H1 (cell line): ENCODE results near the gene SRSF9. TPM values are rescaled to one million over a fixed set of nuclear protein-coding genes. Genes with fewer than 3 reads are reported as not detected.

Experiments
- ASH2L ChIP-seq: fragments of 200-600, 300-600 bp; sonication (generic); IDR thresholded peaks from one replicate; pipeline ENCODE4 v1.7.1; 2017; ENCODE audit warnings: low read length
- CBX8 ChIP-seq: fragments of 300-800, 300-1000 bp; sonication (generic); IDR thresholded peaks from 2 replicates; pipeline ENCODE4 v1.7.1; 2016; ENCODE audit warnings: low read depth, low read length, borderline replicate concordance
- CHD2 ChIP-seq: IDR thresholded peaks from 2 replicates; pipeline ENCODE4 v1.6.1; 2012; ENCODE audit warnings: low read length, improper control_type of control experiment
- CREB1 ChIP-seq: IDR thresholded peaks from 2 replicates; pipeline ENCODE4 v1.6.1; 2012; ENCODE audit warnings: inconsistent platforms
- EP300 ChIP-seq, 2 experiments: IDR thresholded peaks; 1 replicate in 1 of 2; 2 replicates in 1 of 2; pipeline ENCODE4 v1.6.1; 2011 to 2012; ENCODE audit warnings: low read depth in 2 of 2, low read length in 2 of 2, mild to moderate bottlenecking in 2 of 2, borderline replicate concordance in 1 of 2, inconsistent platforms in 1 of 2, moderate library complexity in 1 of 2
- HDAC2 ChIP-seq, 2 experiments: fragments of 300-600 bp in 1 of 2; sonication (generic) in 1 of 2; IDR thresholded peaks; 2 replicates each; pipeline ENCODE4 v1.6.1; 2011 to 2012; ENCODE audit warnings: low read depth in 2 of 2, low read length in 2 of 2, mild to moderate bottlenecking in 2 of 2, moderate library complexity in 2 of 2, borderline replicate concordance in 1 of 2, inconsistent platforms in 1 of 2
- JUND ChIP-seq: IDR thresholded peaks from 2 replicates; pipeline ENCODE4 v1.6.1; 2011; ENCODE audit warnings: mild to moderate bottlenecking, improper control_type of control experiment, low read length
- KDM4A ChIP-seq: IDR thresholded peaks from one replicate; pipeline ENCODE4 v1.7.1; 2012; ENCODE audit warnings: low read depth, mild to moderate bottlenecking, moderate library complexity, low read length, inconsistent platforms; ENCODE audit not compliant: severe bottlenecking
- PHF8 ChIP-seq: fragments of 200-600 bp; sonication (generic); conservative IDR thresholded peaks from 2 replicates; pipeline ENCODE4 v1.7.1; 2012; ENCODE audit warnings: low read depth, mild to moderate bottlenecking, inconsistent platforms, low read length, moderate library complexity
- POLR2AphosphoS5 ChIP-seq: IDR thresholded peaks from 2 replicates; pipeline ENCODE4 v1.6.1; 2011; ENCODE audit warnings: low read depth, low read length
- RAD21 ChIP-seq, 2 experiments: IDR thresholded peaks in 1 of 2; conservative IDR thresholded peaks in 1 of 2; 2 replicates each; pipeline ENCODE4 v1.6.1; 2011; ENCODE audit warnings: low read depth in 2 of 2, low read length in 2 of 2, improper control_type of control experiment in 1 of 2, inconsistent platforms in 1 of 2, mild to moderate bottlenecking in 1 of 2, moderate library complexity in 1 of 2
- RBBP5 ChIP-seq: IDR thresholded peaks from 2 replicates; pipeline ENCODE4 v1.7.1; 2012; ENCODE audit warnings: low read depth, mild to moderate bottlenecking, inconsistent platforms, low read length, moderate library complexity, borderline replicate concordance
- RFX5 ChIP-seq: IDR thresholded peaks from 2 replicates; pipeline ENCODE4 v1.6.1; 2011; ENCODE audit warnings: low read depth, low read length, improper control_type of control experiment, borderline replicate concordance
- TAF1 ChIP-seq: IDR thresholded peaks from 2 replicates; pipeline ENCODE4 v1.6.1; 2011; ENCODE audit warnings: mild to moderate bottlenecking, low read depth, low read length
- polyA plus RNA-seq, 7 experiments: library from polyadenylated mRNA; depleted of rRNA in 3 of 7; stranded (reverse) in 5 of 7; unstranded in 2 of 7; fragments of >200 nt in 5 of 7; fragments of 200-250 nt in 2 of 7; gene quantifications; 1 replicate in 5 of 7; 2 replicates in 1 of 7; 4 replicates in 1 of 7; pipeline versions ENCODE4 v1.2.1 to v1.2.3, GENCODE V29; 2011 to 2013; ENCODE audit warnings: missing spikeins in 2 of 7, mixed read lengths in 2 of 7
- total RNA-seq: library from RNA; stranded (reverse); fragmentation: NEBNext Ultra II Directional; extraction: Animal tissue kit (Norgen Biotek cat#: 25700); gene quantifications from 2 replicates; pipeline ENCODE4 v1.2.1, GENCODE V29; 2021
- TF ChIP-seq, protein P1 (sequence below): IDR thresholded peaks from 2 replicates; pipeline ENCODE4 v1.6.1; 2011; ENCODE audit warnings: low read depth, mild to moderate bottlenecking, low read length; ENCODE audit not compliant: insufficient read depth
- TF ChIP-seq, protein P2 (sequence below): IDR thresholded peaks from 2 replicates; pipeline ENCODE4 v1.6.1; 2012; ENCODE audit warnings: low read length, inconsistent platforms
- TF ChIP-seq, protein P3 (sequence below): IDR thresholded peaks from 2 replicates; pipeline ENCODE4 v1.6.1; 2012; ENCODE audit warnings: inconsistent platforms
- TF ChIP-seq, protein P4 (sequence below), 3 experiments: IDR thresholded peaks; 1 replicate in 2 of 3; 2 replicates in 1 of 3; pipeline versions ENCODE4 v1.5.1 to v1.6.1; 2011; ENCODE audit warnings: low read length in 3 of 3, mild to moderate bottlenecking in 3 of 3, inconsistent platforms in 2 of 3, low read depth in 1 of 3, moderate library complexity in 1 of 3; ENCODE audit not compliant: insufficient read depth in 1 of 3; ENCODE audit errors: control extremely low read depth in 1 of 3

The SRSF9 gene
- total and polyA plus RNA-seq, 2 of the 8 experiments (the other 6 are each of a cell fraction or from before 2014, with no cell fraction given) = 172 to 304 TPM

DNA sequence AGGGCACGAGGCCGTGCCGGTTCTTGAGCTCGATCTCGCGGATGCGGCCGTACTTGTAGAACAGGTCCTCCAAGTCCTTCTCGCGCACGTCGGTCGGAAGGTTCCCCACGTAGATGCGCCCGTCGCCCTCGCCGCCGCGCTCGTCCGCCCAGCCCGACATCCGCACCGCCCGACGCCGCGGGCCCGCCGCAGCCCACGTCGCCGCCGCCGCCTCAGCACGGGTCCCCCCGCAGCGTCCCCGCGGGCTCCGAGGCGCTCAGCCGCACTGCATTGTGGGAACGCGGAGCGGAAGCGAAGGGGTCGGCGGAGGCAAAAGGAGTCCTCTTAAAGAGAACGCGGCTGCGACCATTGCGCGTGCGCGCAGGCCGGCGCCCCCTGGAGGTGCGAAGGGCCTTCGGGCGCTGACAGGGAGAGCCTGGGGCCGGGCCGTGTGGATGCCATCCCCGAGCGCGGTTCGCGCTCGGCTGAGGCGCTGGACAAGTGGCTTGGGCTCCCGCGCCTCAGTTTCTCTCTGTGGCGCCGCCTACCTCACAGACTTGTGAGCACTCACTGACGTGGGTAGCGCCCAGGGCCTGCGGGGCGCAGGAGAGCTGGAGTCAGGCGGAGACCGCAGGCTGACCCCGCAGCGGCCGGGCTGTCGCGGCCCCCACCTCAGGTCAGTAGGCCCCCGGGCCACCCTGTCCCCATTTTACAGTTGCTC, at the start of gene SRSF9 (continued):
- TF ChIP-seq, protein P1, sequence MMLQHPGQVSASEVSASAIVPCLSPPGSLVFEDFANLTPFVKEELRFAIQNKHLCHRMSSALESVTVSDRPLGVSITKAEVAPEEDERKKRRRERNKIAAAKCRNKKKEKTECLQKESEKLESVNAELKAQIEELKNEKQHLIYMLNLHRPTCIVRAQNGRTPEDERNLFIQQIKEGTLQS = 0 out of 2 replicates have a peak, but pooled peaks have one; percentile 35
- TF ChIP-seq RBBP5 = peak; percentile 59; the same call in 1 of the 2 replicates
- no peak for TF ChIP-seq JUND
- TF ChIP-seq, protein P2, sequence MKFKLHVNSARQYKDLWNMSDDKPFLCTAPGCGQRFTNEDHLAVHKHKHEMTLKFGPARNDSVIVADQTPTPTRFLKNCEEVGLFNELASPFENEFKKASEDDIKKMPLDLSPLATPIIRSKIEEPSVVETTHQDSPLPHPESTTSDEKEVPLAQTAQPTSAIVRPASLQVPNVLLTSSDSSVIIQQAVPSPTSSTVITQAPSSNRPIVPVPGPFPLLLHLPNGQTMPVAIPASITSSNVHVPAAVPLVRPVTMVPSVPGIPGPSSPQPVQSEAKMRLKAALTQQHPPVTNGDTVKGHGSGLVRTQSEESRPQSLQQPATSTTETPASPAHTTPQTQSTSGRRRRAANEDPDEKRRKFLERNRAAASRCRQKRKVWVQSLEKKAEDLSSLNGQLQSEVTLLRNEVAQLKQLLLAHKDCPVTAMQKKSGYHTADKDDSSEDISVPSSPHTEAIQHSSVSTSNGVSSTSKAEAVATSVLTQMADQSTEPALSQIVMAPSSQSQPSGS = no peak
- TF ChIP-seq CREB1 = peak; percentile 23
- TF ChIP-seq KDM4A = peak; percentile 29
- peak; percentile 78 for TF ChIP-seq POLR2AphosphoS5
- TF ChIP-seq, protein P3, sequence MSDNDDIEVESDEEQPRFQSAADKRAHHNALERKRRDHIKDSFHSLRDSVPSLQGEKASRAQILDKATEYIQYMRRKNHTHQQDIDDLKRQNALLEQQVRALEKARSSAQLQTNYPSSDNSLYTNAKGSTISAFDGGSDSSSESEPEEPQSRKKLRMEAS = peak; percentile 12
- TF ChIP-seq RAD21 (IDR thresholded peaks at IDR 0.05 in 1 of 2, conservative IDR thresholded peaks at IDR 0.05 in 1 of 2; ENCODE audit: low read depth in 2 of 2, low read length in 2 of 2) = peak in 1 of 2 experiments; percentile 37; a peak in 2 of 4 replicates
- TF ChIP-seq CHD2 = peak; percentile 75
- no peak for TF ChIP-seq RFX5
- TF ChIP-seq ASH2L = peak; percentile 67
- no peak for TF ChIP-seq CBX8
- TF ChIP-seq, protein P4, sequence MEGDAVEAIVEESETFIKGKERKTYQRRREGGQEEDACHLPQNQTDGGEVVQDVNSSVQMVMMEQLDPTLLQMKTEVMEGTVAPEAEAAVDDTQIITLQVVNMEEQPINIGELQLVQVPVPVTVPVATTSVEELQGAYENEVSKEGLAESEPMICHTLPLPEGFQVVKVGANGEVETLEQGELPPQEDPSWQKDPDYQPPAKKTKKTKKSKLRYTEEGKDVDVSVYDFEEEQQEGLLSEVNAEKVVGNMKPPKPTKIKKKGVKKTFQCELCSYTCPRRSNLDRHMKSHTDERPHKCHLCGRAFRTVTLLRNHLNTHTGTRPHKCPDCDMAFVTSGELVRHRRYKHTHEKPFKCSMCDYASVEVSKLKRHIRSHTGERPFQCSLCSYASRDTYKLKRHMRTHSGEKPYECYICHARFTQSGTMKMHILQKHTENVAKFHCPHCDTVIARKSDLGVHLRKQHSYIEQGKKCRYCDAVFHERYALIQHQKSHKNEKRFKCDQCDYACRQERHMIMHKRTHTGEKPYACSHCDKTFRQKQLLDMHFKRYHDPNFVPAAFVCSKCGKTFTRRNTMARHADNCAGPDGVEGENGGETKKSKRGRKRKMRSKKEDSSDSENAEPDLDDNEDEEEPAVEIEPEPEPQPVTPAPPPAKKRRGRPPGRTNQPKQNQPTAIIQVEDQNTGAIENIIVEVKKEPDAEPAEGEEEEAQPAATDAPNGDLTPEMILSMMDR (IDR thresholded peaks at IDR 0.05; ENCODE audit: control extremely low read depth in 1 of 3, insufficient read depth in 1 of 3, low read depth in 1 of 3, low read length in 3 of 3) = peak; percentile 73 to 86 (median 78)
- TF ChIP-seq TAF1 = peak; percentile 70
- no peak for TF ChIP-seq EP300 (IDR thresholded peaks at IDR 0.05; ENCODE audit: borderline replicate concordance in 1 of 2, low read depth in 2 of 2, low read length in 2 of 2)
- 0 out of 4 replicates have a peak, but pooled peaks of 1 of the 2 experiments have one; percentile 5 for TF ChIP-seq HDAC2 (IDR thresholded peaks at IDR 0.05; ENCODE audit: borderline replicate concordance in 1 of 2, low read depth in 2 of 2, low read length in 2 of 2)
- peak; percentile 87 for TF ChIP-seq PHF8
